CD14-positive monocyte (primary cell): Measurements from ENCODE around the gene MYOM1. TPM values are rescaled to one million over a fixed set of nuclear protein-coding genes. Genes with fewer than 3 reads are reported as not detected.

Source experiments
- DNase-seq, 3 donors: peaks; one replicate each; pipeline ENCODE4 v3.0.0-alpha.2; 2011 to 2022
- H2AFZ ChIP-seq: 2 replicates; pipeline ENCODE4 v1.6.0; 2012; ENCODE audit warnings: mild to moderate bottlenecking, low read depth, low read length, inconsistent platforms; ENCODE audit not compliant: insufficient read depth, poor library complexity, severe bottlenecking
- H3K27ac ChIP-seq, 2 donors: 1 replicate in 1 of 2; 2 replicates in 1 of 2; pipeline ENCODE4 v1.5.1; 2012 to 2013; ENCODE audit warnings: low read length in 2 of 2, control low read depth in 1 of 2, inconsistent platforms in 1 of 2, low read depth in 1 of 2, mild to moderate bottlenecking in 1 of 2
- H3K27me3 ChIP-seq, 2 donors: one replicate each; pipeline versions ENCODE4 v1.6.0 to v1.6.1; 2011 to 2013; ENCODE audit warnings: low read length in 2 of 2; ENCODE audit not compliant: control insufficient read depth in 2 of 2, insufficient read depth in 2 of 2
- H3K36me3 ChIP-seq, 2 donors: replicated peaks in 1 of 2; 1 replicate in 1 of 2; 2 replicates in 1 of 2; pipeline versions ENCODE4 v1.5.1 to v1.6.1; 2012 to 2013; ENCODE audit warnings: low read length in 2 of 2, control low read depth in 1 of 2, inconsistent platforms in 1 of 2, mild to moderate bottlenecking in 1 of 2; ENCODE audit not compliant: insufficient read depth in 2 of 2, control insufficient read depth in 1 of 2
- H3K4me1 ChIP-seq, 2 donors: 1 replicate in 1 of 2; 2 replicates in 1 of 2; pipeline versions ENCODE4 v1.5.1 to v1.6.1; 2012 to 2013; ENCODE audit warnings: low read length in 2 of 2, control low read depth in 1 of 2, inconsistent platforms in 1 of 2, mild to moderate bottlenecking in 1 of 2, moderate library complexity in 1 of 2; ENCODE audit not compliant: insufficient read depth in 2 of 2, control insufficient read depth in 1 of 2
- H3K4me2 ChIP-seq: replicated peaks from 2 replicates; pipeline ENCODE3; 2012; ENCODE audit warnings: low read length, moderate library complexity, mild to moderate bottlenecking; ENCODE audit not compliant: poor library complexity, severe bottlenecking; ENCODE audit errors: extremely low read depth
- H3K4me3 ChIP-seq, 3 experiments: fragments of 200-600 bp in 1 of 3; sonication (generic) in 1 of 3; replicated peaks in 1 of 3; 1 replicate in 2 of 3; 2 replicates in 1 of 3; pipeline ENCODE4 v1.5.1; 2011 to 2013; ENCODE audit warnings: low read length in 3 of 3, mild to moderate bottlenecking in 3 of 3, control low read depth in 2 of 3, low read depth in 2 of 3, inconsistent platforms in 1 of 3, moderate library complexity in 1 of 3
- H3K79me2 ChIP-seq: 2 replicates; pipeline ENCODE4 v1.6.0; 2012; ENCODE audit warnings: mild to moderate bottlenecking, control low read depth, inconsistent platforms, low read length, moderate library complexity; ENCODE audit not compliant: insufficient read depth
- H3K9ac ChIP-seq: 2 replicates; pipeline ENCODE4 v1.6.0; 2017; ENCODE audit warnings: low read length, mild to moderate bottlenecking; ENCODE audit not compliant: insufficient read depth, poor library complexity, severe bottlenecking
- H3K9me3 ChIP-seq, 2 donors: replicated peaks in 1 of 2; 1 replicate in 1 of 2; 2 replicates in 1 of 2; pipeline versions ENCODE4 v1.5.1 to v1.6.1; 2012 to 2013; ENCODE audit warnings: low read length in 2 of 2, control low read depth in 1 of 2; ENCODE audit not compliant: control insufficient read depth in 1 of 2, insufficient read depth in 1 of 2
- H4K20me1 ChIP-seq: 2 replicates; pipeline ENCODE4 v1.6.0; 2012; ENCODE audit warnings: mild to moderate bottlenecking, low read length, control low read depth, moderate library complexity; ENCODE audit not compliant: insufficient read depth
- H3K27ac Mint-ChIP-seq, 7 donors: one replicate each; pipeline ENCODE4 v1.8.0; 2020; ENCODE audit warnings: mild to moderate bottlenecking in 7 of 7, mixed read lengths in 7 of 7, moderate library complexity in 6 of 7, inconsistent platforms in 2 of 7
- H3K27me3 Mint-ChIP-seq, 3 donors: one replicate each; pipeline ENCODE4 v1.8.0; 2021 to 2022; ENCODE audit warnings: low read depth in 3 of 3, mild to moderate bottlenecking in 3 of 3, mixed read lengths in 3 of 3, moderate library complexity in 3 of 3, inconsistent platforms in 1 of 3
- H3K36me3 Mint-ChIP-seq, 2 donors: one replicate each; pipeline ENCODE4 v1.8.0; 2020; ENCODE audit warnings: mixed read lengths in 2 of 2, inconsistent platforms in 1 of 2, mild to moderate bottlenecking in 1 of 2
- H3K4me1 Mint-ChIP-seq: one replicate; pipeline ENCODE4 v1.8.0; 2020; ENCODE audit warnings: mild to moderate bottlenecking, mixed read lengths
- H3K4me3 Mint-ChIP-seq, 2 donors: one replicate each; pipeline ENCODE4 v1.8.0; 2020; ENCODE audit warnings: mild to moderate bottlenecking in 2 of 2, mixed read lengths in 2 of 2, moderate library complexity in 1 of 2
- H3K9me3 Mint-ChIP-seq, 7 donors: one replicate each; pipeline ENCODE4 v1.8.0; 2020 to 2022; ENCODE audit warnings: mixed read lengths in 7 of 7, mild to moderate bottlenecking in 6 of 7, moderate library complexity in 6 of 7, inconsistent platforms in 2 of 7
- CTCF ChIP-seq: fragments of 200-600 bp; IDR thresholded peaks from one replicate; pipeline ENCODE4 v1.8.0; 2022; ENCODE audit warnings: antibody characterized with exemption, mild to moderate bottlenecking
- WGBS: methylation state at CpG from one replicate; pipeline ENCODE4 v1.1.5; 2013; ENCODE audit warnings: missing lambda C conversion rate; ENCODE audit not compliant: insufficient coverage; 5-methylcytosine and 5-hydroxymethylcytosine counted together
- intact Hi-C, 2 donors: fragments of 100-400 bp; cut with micrococcal nuclease; formaldehyde crosslinking; loops; one replicate each; pipeline versions ENCODE4 v1.15.0 to v1.15.1; 2023
- polyA plus RNA-seq, 3 donors: library from polyadenylated mRNA; depleted of rRNA in 1 of 3; unstranded in 2 of 3; stranded (reverse) in 1 of 3; fragments of 300-500 nt in 2 of 3; fragments of >200 nt in 1 of 3; fragmentation: Illumina TruSeq in 2 of 3; gene quantifications; 1 replicate in 2 of 3; 2 replicates in 1 of 3; pipeline ENCODE4 v1.2.3, GENCODE V29; 2012 to 2021

The MYOM1 gene
- polyA plus RNA-seq, 3 donors, result 0.05 to 0.95 (median 0.22) TPM

DNA sequence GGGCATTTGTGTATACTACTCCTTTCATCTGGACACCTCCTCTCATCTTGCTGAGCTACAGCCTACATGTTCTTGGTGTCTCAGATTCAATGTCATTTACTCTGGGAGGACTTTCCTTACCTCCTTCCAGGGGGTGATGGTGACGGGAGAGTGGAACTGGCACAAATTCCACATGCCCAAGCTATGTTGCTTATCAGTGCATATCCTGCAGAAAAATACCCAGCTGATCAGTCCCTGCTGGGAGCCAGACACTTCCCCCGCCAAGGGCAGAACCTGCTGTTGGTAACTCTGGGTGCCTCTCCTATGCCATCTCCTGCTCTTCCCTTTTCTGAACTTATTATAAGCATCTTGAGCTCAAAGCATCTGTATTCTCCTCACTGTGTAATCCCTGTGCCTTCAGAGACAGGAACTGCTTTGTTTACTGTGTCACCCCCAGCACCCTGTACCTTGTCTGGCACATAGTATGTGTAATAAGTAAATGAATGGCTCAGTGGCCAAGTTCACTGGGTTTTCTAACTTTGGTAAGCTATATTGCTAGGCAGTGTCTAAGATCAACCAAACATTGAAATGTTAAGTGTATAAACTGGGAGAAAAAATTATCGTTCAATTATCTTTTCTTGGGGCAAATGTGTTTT is 119.2 kb downstream of the MYOM1 start:
- Mint-ChIP-seq H3K27me3 (peaks cover 0 to 7% (median 0%) of the 10 kb centered on the region in 3 donors), H3K4me3 (no peak overlapping the region), H3K4me1 (peaks cover 3% of the 10 kb centered on the region), H3K9me3 (peaks cover 0 to 2% (median 0%) of the 10 kb centered on the region in 7 donors), H3K27ac (no peak overlapping the region), H3K36me3 (no peaks in the 10 kb centered on the region)
- WGBS, result 93% methylated on average over 2 of the region's 3 CpGs
- no peak for DNase-seq
- no peaks in the 10 kb centered on the region for H3K79me2 ChIP-seq
- no peaks in the 10 kb centered on the region for H3K4me1 ChIP-seq
- no peak for TF ChIP-seq CTCF
- H3K36me3 ChIP-seq, result no peaks in the 10 kb centered on the region
- no peaks in the 10 kb centered on the region for H4K20me1 ChIP-seq
- H3K27ac ChIP-seq, result no peak overlapping the region
- no peak overlapping the region for H3K4me3 ChIP-seq
- no peaks in the 10 kb centered on the region for H3K27me3 ChIP-seq
- intact Hi-C loops, result no loop called here
- H3K9ac ChIP-seq, result no peak overlapping the region
- H2AFZ ChIP-seq, result no peak overlapping the region
- H3K4me2 ChIP-seq, result no peak overlapping the region
- no peaks in the 10 kb centered on the region for H3K9me3 ChIP-seq

- intact Hi-C loops, result no loop called here
- H3K9ac ChIP-seq, result no peak overlapping the region
- DNase-seq, result no peak
- H3K27ac ChIP-seq, result no peak overlapping the region
- H3K4me3 Mint-ChIP-seq, result no peak overlapping the region
- no peak for TF ChIP-seq CTCF
- H3K4me1 Mint-ChIP-seq, result peaks cover under 1% of the 10 kb centered on the region
- H3K36me3 Mint-ChIP-seq, result no peaks in the 10 kb centered on the region
- no peak overlapping the region for H3K4me2 ChIP-seq
- H3K27me3 Mint-ChIP-seq, result peaks cover 0 to 7% (median 0%) of the 10 kb centered on the region in 3 donors
- H4K20me1 ChIP-seq, result no peaks in the 10 kb centered on the region
- no peak overlapping the region for H2AFZ ChIP-seq
- WGBS, result 0% methylated on average over 1 of the region's 1 CpG
- H3K36me3 ChIP-seq, result no peaks in the 10 kb centered on the region
- H3K27ac Mint-ChIP-seq, result no peak overlapping the region
- no peak overlapping the region for H3K4me3 ChIP-seq
- no peaks in the 10 kb centered on the region for H3K9me3 ChIP-seq
- no peaks in the 10 kb centered on the region for H3K79me2 ChIP-seq
- no peaks in the 10 kb centered on the region for H3K27me3 ChIP-seq
- peaks cover 0 to 2% (median 0%) of the 10 kb centered on the region in 7 donors for H3K9me3 Mint-ChIP-seq
- no peaks in the 10 kb centered on the region for H3K4me1 ChIP-seq
Measured at GRCh38 chr18:3099327-3099726, 120.4 kb downstream of the MYOM1 start.
